Measurements from ENCODE around the gene CD6.

GRCh38 chr11:60944490-60945294, 26.8 kb upstream of the CD6 start:
- TF ChIP-seq CTCF (IDR thresholded peaks at IDR 0.05), result no peak
- TF ChIP-seq POLR2A (IDR thresholded peaks at IDR 0.05), result no peak

Measured in lower leg skin (tissue), 3 donors.